GM12878 (cell line): ENCODE results near the gene FCAMR. TPM values are rescaled to one million over a fixed set of nuclear protein-coding genes. Genes with fewer than 3 reads are reported as not detected.

Experiments used
- BRCA1 ChIP-seq: IDR thresholded peaks from 2 replicates; pipeline ENCODE4 v1.6.1; 2011; ENCODE audit warnings: low read depth, low read length, improper control_type of control experiment
- CBX3 ChIP-seq: fragments of 200-600 bp; sonication (generic); IDR thresholded peaks from 2 replicates; pipeline ENCODE4 v1.6.1; 2016; ENCODE audit warnings: low read depth, borderline replicate concordance
- FOXK2 ChIP-seq: fragments of 450-650 bp; IDR thresholded peaks from 2 replicates; pipeline ENCODE4 v1.6.1; 2017; ENCODE audit warnings: mild to moderate bottlenecking, moderate library complexity
- GABPA ChIP-seq: IDR thresholded peaks from 2 replicates; pipeline ENCODE4 v1.6.1; 2014; ENCODE audit warnings: antibody characterized with exemption, low read depth, mild to moderate bottlenecking, inconsistent platforms
- POLR2AphosphoS5 ChIP-seq: IDR thresholded peaks from 2 replicates; pipeline ENCODE4 v1.6.1; 2011; ENCODE audit warnings: mild to moderate bottlenecking, low read length, inconsistent platforms
- SIN3A ChIP-seq: IDR thresholded peaks from 2 replicates; pipeline ENCODE4 v1.6.1; 2012; ENCODE audit warnings: low read depth, low read length, improper control_type of control experiment
- SMARCA5 ChIP-seq: fragments of 450-650 bp; IDR thresholded peaks from 2 replicates; pipeline ENCODE4 v1.6.1; 2017; ENCODE audit warnings: mild to moderate bottlenecking
- SREBF1 ChIP-seq: IDR thresholded peaks from 2 replicates; pipeline ENCODE4 v1.6.1; 2012; ENCODE audit warnings: mild to moderate bottlenecking, low read length
- ZNF274 ChIP-seq: IDR thresholded peaks from one replicate; pipeline ENCODE4 v1.8.0; 2011; ENCODE audit not compliant: insufficient read length, insufficient read depth
- polyA plus RNA-seq, 11 experiments: library from polyadenylated mRNA; depleted of rRNA in 4 of 11; unstranded in 6 of 11; stranded (reverse) in 5 of 11; fragments of >200 nt; fragmentation: Nextera tagmentation in 4 of 11; fragmentation: Illumina TruSeq in 1 of 11; extraction: Ambion mirVana in 4 of 11; extraction: Trizol in 1 of 11; gene quantifications; 1 replicate in 1 of 11; 2 replicates in 10 of 11; pipeline versions ENCODE4 v1.2.1 to v1.2.3, GENCODE V29; 2011 to 2016; ENCODE audit warnings: inconsistent platforms in 2 of 11, missing spikeins in 2 of 11, low read depth in 1 of 11
- total RNA-seq, 4 experiments: library from RNA; depleted of rRNA in 3 of 4; stranded (reverse); fragments of >200 nt in 3 of 4; fragmentation: Illumina TruSeq in 1 of 4; extraction: Trizol in 1 of 4; gene quantifications; 2 replicates each; pipeline versions ENCODE4 v1.2.1 to v1.2.3, GENCODE V29; 2013 to 2021
- TF ChIP-seq, protein P1 (sequence below): fragments of 450-650 bp; formaldehyde crosslinking; IDR thresholded peaks from 2 replicates; pipeline ENCODE4 v1.4.0; 2022; ENCODE audit warnings: mild to moderate bottlenecking, moderate library complexity
- TF ChIP-seq, protein P2 (sequence below): fragments of 450-650 bp; IDR thresholded peaks from 2 replicates; pipeline ENCODE4 v1.6.1; 2018; ENCODE audit warnings: mild to moderate bottlenecking, low read depth, moderate library complexity; ENCODE audit not compliant: partially characterized antibody

Gene FCAMR
- total and polyA plus RNA-seq, 10 of the 15 experiments (the other 5 are each of a cell fraction or from before 2014, with no cell fraction given) = 0.04 to 0.15 (median 0.06) TPM; not detected in 3

DNA sequence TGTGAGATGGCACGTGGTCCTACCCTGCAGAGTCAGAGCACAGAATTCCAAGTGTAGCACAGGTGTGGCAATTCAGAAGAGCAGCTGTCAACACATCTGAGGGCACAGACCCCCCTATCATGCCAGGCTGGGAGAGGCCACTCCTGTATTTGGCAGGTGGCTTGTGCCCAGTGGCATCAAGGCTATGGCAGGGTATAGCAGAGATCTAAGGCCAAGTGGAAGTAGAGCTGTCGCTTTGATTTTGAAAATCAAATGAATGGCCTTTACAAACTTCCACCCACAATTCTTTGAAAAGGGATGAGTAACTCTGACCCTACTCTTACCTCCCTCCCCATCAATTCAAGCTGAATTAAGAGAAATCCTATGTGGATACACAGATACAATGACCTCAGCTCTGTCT is 48.9 kb upstream of the FCAMR start (continued):
- TF ChIP-seq, protein P1, sequence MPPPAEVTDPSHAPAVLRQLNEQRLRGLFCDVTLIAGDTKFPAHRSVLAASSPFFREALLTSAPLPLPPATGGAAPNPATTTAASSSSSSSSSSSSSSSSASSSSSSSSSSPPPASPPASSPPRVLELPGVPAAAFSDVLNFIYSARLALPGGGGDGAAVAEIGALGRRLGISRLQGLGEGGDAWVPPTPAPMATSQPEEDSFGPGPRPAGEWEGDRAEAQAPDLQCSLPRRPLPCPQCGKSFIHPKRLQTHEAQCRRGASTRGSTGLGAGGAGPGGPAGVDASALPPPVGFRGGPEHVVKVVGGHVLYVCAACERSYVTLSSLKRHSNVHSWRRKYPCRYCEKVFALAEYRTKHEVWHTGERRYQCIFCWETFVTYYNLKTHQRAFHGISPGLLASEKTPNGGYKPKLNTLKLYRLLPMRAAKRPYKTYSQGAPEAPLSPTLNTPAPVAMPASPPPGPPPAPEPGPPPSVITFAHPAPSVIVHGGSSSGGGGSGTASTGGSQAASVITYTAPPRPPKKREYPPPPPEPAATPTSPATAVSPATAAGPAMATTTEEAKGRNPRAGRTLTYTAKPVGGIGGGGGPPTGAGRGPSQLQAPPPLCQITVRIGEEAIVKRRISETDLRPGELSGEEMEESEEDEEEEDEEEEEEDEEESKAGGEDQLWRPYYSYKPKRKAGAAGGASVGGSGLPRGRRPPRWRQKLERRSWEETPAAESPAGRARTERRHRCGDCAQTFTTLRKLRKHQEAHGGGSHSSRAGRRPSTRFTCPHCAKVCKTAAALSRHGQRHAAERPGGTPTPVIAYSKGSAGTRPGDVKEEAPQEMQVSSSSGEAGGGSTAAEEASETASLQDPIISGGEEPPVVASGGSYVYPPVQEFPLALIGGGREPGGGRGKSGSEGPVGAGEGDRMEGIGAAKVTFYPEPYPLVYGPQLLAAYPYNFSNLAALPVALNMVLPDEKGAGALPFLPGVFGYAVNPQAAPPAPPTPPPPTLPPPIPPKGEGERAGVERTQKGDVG (CRISPR knock-in tag) = no peak
- no peak for TF ChIP-seq FOXK2
- no peak for TF ChIP-seq SIN3A
- no peak for TF ChIP-seq CBX3
- no peak for TF ChIP-seq BRCA1
- no peak for TF ChIP-seq POLR2AphosphoS5
- no peak for TF ChIP-seq SMARCA5
- no peak for TF ChIP-seq SREBF1
- no peak for TF ChIP-seq ZNF274
- TF ChIP-seq GABPA = no peak
- TF ChIP-seq, protein P2, sequence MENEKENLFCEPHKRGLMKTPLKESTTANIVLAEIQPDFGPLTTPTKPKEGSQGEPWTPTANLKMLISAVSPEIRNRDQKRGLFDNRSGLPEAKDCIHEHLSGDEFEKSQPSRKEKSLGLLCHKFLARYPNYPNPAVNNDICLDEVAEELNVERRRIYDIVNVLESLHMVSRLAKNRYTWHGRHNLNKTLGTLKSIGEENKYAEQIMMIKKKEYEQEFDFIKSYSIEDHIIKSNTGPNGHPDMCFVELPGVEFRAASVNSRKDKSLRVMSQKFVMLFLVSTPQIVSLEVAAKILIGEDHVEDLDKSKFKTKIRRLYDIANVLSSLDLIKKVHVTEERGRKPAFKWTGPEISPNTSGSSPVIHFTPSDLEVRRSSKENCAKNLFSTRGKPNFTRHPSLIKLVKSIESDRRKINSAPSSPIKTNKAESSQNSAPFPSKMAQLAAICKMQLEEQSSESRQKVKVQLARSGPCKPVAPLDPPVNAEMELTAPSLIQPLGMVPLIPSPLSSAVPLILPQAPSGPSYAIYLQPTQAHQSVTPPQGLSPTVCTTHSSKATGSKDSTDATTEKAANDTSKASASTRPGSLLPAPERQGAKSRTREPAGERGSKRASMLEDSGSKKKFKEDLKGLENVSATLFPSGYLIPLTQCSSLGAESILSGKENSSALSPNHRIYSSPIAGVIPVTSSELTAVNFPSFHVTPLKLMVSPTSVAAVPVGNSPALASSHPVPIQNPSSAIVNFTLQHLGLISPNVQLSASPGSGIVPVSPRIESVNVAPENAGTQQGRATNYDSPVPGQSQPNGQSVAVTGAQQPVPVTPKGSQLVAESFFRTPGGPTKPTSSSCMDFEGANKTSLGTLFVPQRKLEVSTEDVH = no peak
